K562 (cell line): ENCODE results near the gene TEPSIN. TPM values are rescaled to one million over a fixed set of nuclear protein-coding genes. Genes with fewer than 3 reads are reported as not detected.

ENCODE experiments used
- ATAC-seq: fragments of 200-7000 bp; cut with Tn5 transposase; 3 replicates; pipeline ENCODE4 v1.9.1; 2020; ENCODE audit warnings: moderate library complexity
- BruUV-seq: library from RNA; stranded (reverse); fragments of 400-500 nt; replicated peaks from 2 replicates; lab custom pipeline; 2021; lab: Mats Ljungman, UMichigan
- CTCF ChIA-PET: fragments of 300-600 bp; formaldehyde crosslinking; extraction: SDS; loops from one replicate; lab custom pipeline; 2021; ENCODE audit warnings: low intra/inter-chr PET ratio; lab: Yijun Ruan, JAX
- POLR2A ChIA-PET: fragments of 300-600, 350-650 bp; sonication (Branson Sonifier 250); formaldehyde crosslinking; extraction: SDS; loops from one replicate; lab custom pipeline; 2021; ENCODE audit warnings: antibody characterized with exemption, inconsistent platforms; lab: Yijun Ruan, JAX
- DNase-seq, 4 experiments: peaks; one replicate each; pipeline versions ENCODE4 v3.0.0 to v3.0.0-alpha.2; 2011 to 2018; ENCODE audit warnings: low spot score in 3 of 4, mixed read lengths in 3 of 4; ENCODE audit errors: extremely low read depth in 1 of 4
- FAIRE-seq: peaks from 2 replicates; lab custom pipeline; 2011; peaks lifted over from hg19 to GRCh38; lab: Jason Lieb, UNC
- H2AFZ ChIP-seq: 2 replicates; pipeline ENCODE4 v1.6.0; 2011; ENCODE audit warnings: low read depth, low read length, control low read depth, inconsistent platforms
- H3K27ac ChIP-seq: fragments of 200-600 bp; 3 replicates; pipeline ENCODE4 v1.8.0; 2011; ENCODE audit warnings: low read depth, mild to moderate bottlenecking, control low read depth, inconsistent platforms, low read length, moderate library complexity, mixed read lengths; ENCODE audit errors: extremely low read depth
- H3K27me3 ChIP-seq, 2 experiments: fragments of 300-600 bp in 1 of 2; 2 replicates in 1 of 2; 3 replicates in 1 of 2; pipeline versions ENCODE4 v1.6.0 to v1.8.0; 2011; ENCODE audit warnings: inconsistent platforms in 2 of 2, low read length in 2 of 2, mild to moderate bottlenecking in 1 of 2, mixed read lengths in 1 of 2, moderate library complexity in 1 of 2; ENCODE audit not compliant: control insufficient read depth in 2 of 2, insufficient read depth in 2 of 2
- H3K36me3 ChIP-seq: fragments of 300-600 bp; 3 replicates; pipeline ENCODE4 v1.8.0; 2011; ENCODE audit warnings: mild to moderate bottlenecking, low read length, inconsistent platforms; ENCODE audit not compliant: control insufficient read depth, insufficient read depth
- H3K4me1 ChIP-seq, 2 experiments: fragments of 200-600 bp in 1 of 2; replicated peaks in 1 of 2; 2 replicates in 1 of 2; 3 replicates in 1 of 2; pipeline versions ENCODE4 v1.5.1 to v1.8.0; 2011; ENCODE audit warnings: inconsistent platforms in 2 of 2, low read length in 2 of 2, mild to moderate bottlenecking in 1 of 2, mixed read lengths in 1 of 2, moderate library complexity in 1 of 2; ENCODE audit not compliant: control insufficient read depth in 2 of 2, insufficient read depth in 2 of 2
- H3K4me2 ChIP-seq: 2 replicates; pipeline ENCODE4 v1.6.1; 2011; ENCODE audit warnings: low read length, control low read depth, inconsistent platforms, mixed read lengths; ENCODE audit not compliant: insufficient read depth
- H3K4me3 ChIP-seq: fragments of 200-600 bp; sonication (generic), shearing (Covaris generic); 2 replicates; pipeline ENCODE4 v1.5.1; 2016; ENCODE audit warnings: control low read depth, inconsistent platforms
- H3K79me2 ChIP-seq: fragments of 200-600 bp; 3 replicates; pipeline ENCODE4 v1.8.0; 2011; ENCODE audit warnings: low read length, inconsistent platforms; ENCODE audit not compliant: control insufficient read depth, insufficient read depth
- H3K9ac ChIP-seq, 2 experiments: 2 replicates each; pipeline versions ENCODE4 v1.6.0 to v1.6.1; 2011; ENCODE audit warnings: low read depth in 2 of 2, low read length in 2 of 2, control low read depth in 1 of 2, inconsistent platforms in 1 of 2, mild to moderate bottlenecking in 1 of 2, mixed read lengths in 1 of 2; ENCODE audit not compliant: insufficient read depth in 1 of 2
- H3K9me1 ChIP-seq: one replicate; pipeline ENCODE4 v1.6.0; 2011; ENCODE audit warnings: inconsistent platforms, mild to moderate bottlenecking, low read length, moderate library complexity; ENCODE audit not compliant: control insufficient read depth, insufficient read depth
- H3K9me3 ChIP-seq: replicated peaks from 2 replicates; pipeline ENCODE4 v1.5.1; 2011; ENCODE audit warnings: low read depth, low read length, inconsistent platforms; ENCODE audit not compliant: control insufficient read depth, insufficient read depth
- H4K20me1 ChIP-seq: replicated peaks from 2 replicates; pipeline ENCODE4 v1.6.1; 2011; ENCODE audit warnings: low read length, inconsistent platforms, mixed read lengths; ENCODE audit not compliant: control insufficient read depth, insufficient read depth
- ATF7 ChIP-seq: fragments of 450-650 bp; IDR thresholded peaks from 2 replicates; pipeline ENCODE4 v1.7.1; 2014; ENCODE audit warnings: mild to moderate bottlenecking, moderate library complexity
- CREB3L1 ChIP-seq: fragments of 450-650 bp; IDR thresholded peaks from 2 replicates; pipeline ENCODE4 v1.6.1; 2014; ENCODE audit warnings: low read depth, mild to moderate bottlenecking, moderate library complexity, borderline replicate concordance
- HMG20B ChIP-seq: fragments of 250-450 bp; sonication (Bioruptor Pico); IDR thresholded peaks from 2 replicates; pipeline ENCODE4 v1.5.0; 2021; ENCODE audit warnings: mild to moderate bottlenecking
- MAFK ChIP-seq: IDR thresholded peaks from 2 replicates; pipeline ENCODE4 v1.6.1; 2011; ENCODE audit warnings: low read length, improper control_type of control experiment
- NFRKB ChIP-seq: fragments of 450-650 bp; IDR thresholded peaks from 2 replicates; pipeline ENCODE4 v1.6.1; 2016; ENCODE audit warnings: low read depth
- POLR2AphosphoS5 ChIP-seq: IDR thresholded peaks from 2 replicates; pipeline ENCODE4 v1.6.1; 2011; ENCODE audit warnings: mild to moderate bottlenecking, low read depth, low read length, moderate library complexity; ENCODE audit not compliant: control insufficient read depth, insufficient read depth
- TEAD1 ChIP-seq, 2 experiments: fragments of 450-650 bp in 1 of 2; sonication (generic) in 1 of 2; formaldehyde crosslinking; IDR thresholded peaks; 2 replicates each; pipeline versions ENCODE4 v1.4.0 to v1.8.0; 2020 to 2022; ENCODE audit warnings: mild to moderate bottlenecking in 2 of 2, missing genetic modification reagents in 1 of 2
- TRIM24 ChIP-seq, 2 experiments: fragments of 450-650 bp; IDR thresholded peaks; 2 replicates each; pipeline ENCODE4 v1.6.1; 2016
- ZBTB33 ChIP-seq: sonication (generic); formaldehyde crosslinking; IDR thresholded peaks from 2 replicates; pipeline ENCODE4 v1.8.1; 2023; ENCODE audit warnings: mild to moderate bottlenecking, missing genetic modification reagents
- ZBTB9 ChIP-seq: fragments of 450-650 bp; formaldehyde crosslinking; IDR thresholded peaks from 2 replicates; pipeline ENCODE4 v1.4.0; 2020; ENCODE audit warnings: mild to moderate bottlenecking, moderate library complexity
- ZNF316 ChIP-seq: fragments of 450-650 bp; IDR thresholded peaks from 2 replicates; pipeline ENCODE4 v1.6.1; 2016
- ZNF592 ChIP-seq: fragments of 450-650 bp; IDR thresholded peaks from 2 replicates; pipeline ENCODE4 v1.6.1; 2017; ENCODE audit warnings: antibody characterized with exemption, mild to moderate bottlenecking
- WGBS: fragments of 100-300 bp; shearing (Covaris generic); methylation state at CpG from one replicate; pipeline ENCODE4 v1.1.6; 2016; ENCODE audit warnings: low coverage, mixed read lengths; ENCODE audit not compliant: insufficient coverage; ENCODE audit errors: missing lambda C conversion rate; 5-methylcytosine and 5-hydroxymethylcytosine counted together
- in situ Hi-C: fragments of 300-500 bp; cut with MboI; formaldehyde crosslinking; loops from 4 replicates; pipeline ENCODE4 v1.15.0; 2018; ENCODE audit warnings: inconsistent platforms, mixed read lengths
- intact Hi-C: fragments of 100-400 bp; cut with micrococcal nuclease; formaldehyde crosslinking; loops from 2 replicates; pipeline ENCODE4 v1.14.2; 2022
- polyA plus RNA-seq, 8 experiments: library from polyadenylated mRNA; depleted of rRNA in 4 of 8; stranded (reverse) in 5 of 8; unstranded in 3 of 8; fragments of >200 nt; fragmentation: Nextera tagmentation in 2 of 8; fragmentation: Illumina TruSeq in 1 of 8; extraction: Ambion mirVana in 2 of 8; extraction: Trizol in 1 of 8; gene quantifications; 2 replicates each; pipeline versions ENCODE4 v1.2.1 to v1.2.3, GENCODE V29; 2011 to 2014; ENCODE audit warnings: inconsistent platforms in 1 of 8, missing spikeins in 1 of 8
- total RNA-seq, 7 experiments: library from RNA; depleted of rRNA in 6 of 7; stranded (reverse); fragments of >200 nt in 6 of 7; fragmentation: Illumina TruSeq in 2 of 7; extraction: Trizol in 2 of 7; gene quantifications; 2 replicates each; pipeline versions ENCODE4 v1.2.1 to v1.2.3, GENCODE V29; 2011 to 2021; ENCODE audit warnings: low replicate concordance in 1 of 7

TEPSIN gene
- total and polyA plus RNA-seq, 9 of the 15 experiments (the other 6 are each of a cell fraction or from before 2014, with no cell fraction given) = 0.80 to 29.8 (median 5.3) TPM

- Histone ChIP-seq H3K4me2 (peak overlapping the region; percentile 81), H3K4me1 (peaks cover 17 to 54% of the 10 kb centered on the region in 2 experiments), H2AFZ (peak overlapping the region; percentile 94), H3K27me3 (no peaks in the 10 kb centered on the region), H3K9me1 (no peaks in the 10 kb centered on the region), H3K36me3 (peaks cover 62% of the 10 kb centered on the region; the same call in 2 of the 3 replicates), H3K9ac (peak overlapping the region; percentile 65 to 89), H3K9me3 (no peaks in the 10 kb centered on the region), H3K79me2 (peaks cover 40% of the 10 kb centered on the region), H4K20me1 (no peaks in the 10 kb centered on the region), H3K4me3 (peak overlapping the region; percentile 22; the same call in 1 of the 2 replicates), H3K27ac (peak overlapping the region; percentile 84)
- ATAC-seq = peak; percentile 90
- DNase-seq = peak; percentile 78 to 84 (median 80)
- intact Hi-C loops = no loop called here
- POLR2A ChIA-PET = interaction anchor here (0.6 to 2.2 kb wide), 9 partner anchors 10 to 227 kb away, joined by 3 to 8 read pairs (median 3); partner anchors contain the start of genes ACTG1 and SLC38A10
- in situ Hi-C loops = no loop called here
- TSS peak; percentile 54 for BruUV-seq
- CTCF ChIA-PET = no interaction called here
- 12% methylated on average over 36 of the region's 37 CpGs for WGBS
- FAIRE-seq = peak; percentile 86
- peak; percentile 97 for TF ChIP-seq ZNF316
- peak; percentile 49; the same call in 1 of the 2 replicates for TF ChIP-seq ATF7
- TF ChIP-seq CREB3L1 = peak; percentile 78; the same call in 1 of the 2 replicates
- TF ChIP-seq TRIM24 (IDR thresholded peaks at IDR 0.05) = peak in 1 of 2 experiments; percentile 69; a peak in 2 of 4 replicates
- peak in 1 of 2 experiments; percentile 46; a peak in 1 of 4 replicates for TF ChIP-seq TEAD1 (CRISPR knock-in tag; IDR thresholded peaks at IDR 0.05)
- TF ChIP-seq ZBTB33 (CRISPR knock-in tag) = peak; percentile 61; the same call in 1 of the 2 replicates
- TF ChIP-seq POLR2AphosphoS5 = no peak
- TF ChIP-seq ZBTB9 (CRISPR knock-in tag) = peak; percentile 27; the same call in 1 of the 2 replicates
- no peak for TF ChIP-seq HMG20B (CRISPR knock-in tag)
- TF ChIP-seq ZNF592 = peak; percentile 92
- TF ChIP-seq NFRKB = 0 out of 2 replicates have a peak, but pooled peaks have one; percentile 74
- peak; percentile 83 for TF ChIP-seq MAFK
These were observed 46.5 kb upstream of the TEPSIN start for GRCh38 chr17:81285179-81285878.
